GM11168 (cell line): ENCODE measurements around the gene TRPM2.

ENCODE experiments used
- in situ Hi-C: fragments of 300-500 bp; cut with MboI; formaldehyde crosslinking; loops from one replicate; pipeline ENCODE4 v1.12.0; 2022; ENCODE audit warnings: low sequenced_read_pairs; ENCODE audit not compliant: unreplicated experiment

TRPM2 gene

DNA sequence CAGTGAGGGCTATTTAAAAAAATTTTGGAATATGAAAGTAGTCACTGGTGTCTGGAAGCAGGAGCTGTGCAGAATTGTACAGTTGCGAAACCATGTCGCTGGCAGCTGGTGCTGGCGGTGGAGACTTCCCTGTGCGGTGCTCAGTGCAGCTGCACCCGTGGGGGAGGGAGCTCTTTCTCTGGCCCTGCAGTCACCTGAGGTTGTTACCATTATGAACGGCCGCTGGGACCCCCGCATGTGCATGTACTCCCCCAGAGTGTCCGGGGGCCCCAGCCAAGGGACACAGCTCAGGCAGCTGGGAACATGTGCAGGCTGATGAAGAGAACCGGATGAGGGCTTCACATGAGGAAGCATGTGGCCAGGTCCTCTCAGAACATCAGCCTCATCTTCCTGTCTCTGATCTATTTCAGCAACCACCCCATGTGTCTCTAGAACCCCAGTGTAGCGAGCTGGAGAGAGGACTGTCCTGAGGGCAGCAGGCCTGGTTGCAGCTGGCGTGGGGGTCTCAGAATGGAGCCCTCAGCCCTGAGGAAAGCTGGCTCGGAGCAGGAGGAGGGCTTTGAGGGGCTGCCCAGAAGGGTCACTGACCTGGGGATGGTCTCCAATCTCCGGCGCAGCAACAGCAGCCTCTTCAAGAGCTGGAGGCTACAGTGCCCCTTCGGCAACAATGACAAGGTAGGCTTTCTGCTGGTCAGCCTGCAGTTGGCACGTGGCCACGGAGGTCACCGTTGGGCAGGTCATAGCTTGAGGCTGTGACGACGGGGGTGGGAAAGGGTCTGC is at the start of gene TRPM2:
Gene TRPM2 (plus strand): TSS at position 431 of the 780 bp plus-strand sequence. CDS start 80 bp downstream, at position 511.
- in situ Hi-C loops: no loop called here

DNA sequence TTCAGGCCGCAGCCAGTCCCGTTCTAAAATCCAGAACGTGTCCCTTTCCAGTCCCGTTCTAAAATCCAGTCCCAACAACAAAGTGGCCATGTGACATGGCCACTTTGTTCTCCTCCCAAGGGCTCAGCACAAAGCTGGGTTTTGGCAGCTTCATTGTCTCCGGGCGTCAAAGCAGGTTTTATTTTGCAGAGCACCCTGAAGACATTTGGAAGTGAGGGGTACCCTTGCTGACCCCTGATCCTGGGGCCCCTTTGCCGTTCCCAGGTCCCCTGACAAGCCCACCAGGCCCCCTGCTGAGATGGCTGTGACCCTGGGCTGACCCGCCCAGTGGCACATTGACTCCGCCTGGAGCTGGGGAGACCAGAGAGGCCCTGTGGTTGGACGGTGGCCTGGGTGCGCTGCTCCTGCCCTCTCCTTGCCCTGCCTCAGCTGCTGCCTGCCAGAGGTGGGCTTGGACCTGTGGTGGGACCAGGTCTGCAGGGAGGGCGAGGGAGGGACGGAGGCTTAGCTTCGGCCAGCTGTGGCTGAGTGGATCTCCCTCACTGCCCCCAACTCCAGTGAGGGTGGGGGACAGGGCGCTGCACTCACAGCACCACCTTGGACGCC is 49.3 kb upstream of the TRPM2 start:
- in situ Hi-C loops: no loop called here

DNA sequence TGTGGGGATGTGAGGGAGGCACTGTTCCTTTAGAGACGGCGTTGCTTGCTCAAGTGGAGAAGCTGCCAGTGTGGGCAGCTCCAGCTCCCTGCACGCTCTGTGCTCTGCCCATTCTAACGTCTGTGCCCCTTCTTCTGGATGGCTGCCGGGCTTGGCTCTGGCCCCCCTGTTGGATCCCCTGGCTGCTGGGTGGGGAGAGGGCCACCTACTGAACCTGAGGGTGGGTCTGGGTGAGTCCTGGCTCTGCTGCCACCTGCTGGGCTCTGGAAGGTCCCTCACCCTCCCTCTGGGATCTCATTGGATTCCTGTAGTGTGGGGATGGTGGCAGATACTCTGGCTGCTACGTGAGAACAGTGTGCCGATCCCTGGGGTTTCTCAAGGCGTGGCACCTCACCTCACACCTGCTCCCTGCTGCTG is 48.5 kb upstream of the TRPM2 start:
- in situ Hi-C loops: no loop called here

DNA sequence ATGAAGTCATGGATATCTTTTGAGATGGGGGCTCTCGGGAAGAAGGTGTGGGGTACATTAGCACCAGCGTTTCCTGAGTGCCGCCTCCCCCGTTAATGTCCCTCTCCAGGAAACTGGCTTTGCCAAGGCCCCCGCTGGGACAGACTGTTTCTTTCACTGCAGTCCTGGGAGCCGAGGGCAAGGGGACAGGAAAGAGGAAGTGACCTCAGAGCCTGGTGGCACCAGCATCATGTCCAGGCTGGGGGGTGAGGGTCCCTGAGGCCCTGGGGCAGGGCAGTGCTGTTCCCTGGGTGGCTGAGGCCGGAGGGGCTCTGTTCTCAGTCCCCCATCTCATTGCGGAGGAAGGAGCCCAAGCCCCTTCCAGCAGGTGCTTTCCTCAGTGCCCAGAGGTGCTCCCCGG is 47.7 kb upstream of the TRPM2 start:
- in situ Hi-C loops: no loop called here

DNA sequence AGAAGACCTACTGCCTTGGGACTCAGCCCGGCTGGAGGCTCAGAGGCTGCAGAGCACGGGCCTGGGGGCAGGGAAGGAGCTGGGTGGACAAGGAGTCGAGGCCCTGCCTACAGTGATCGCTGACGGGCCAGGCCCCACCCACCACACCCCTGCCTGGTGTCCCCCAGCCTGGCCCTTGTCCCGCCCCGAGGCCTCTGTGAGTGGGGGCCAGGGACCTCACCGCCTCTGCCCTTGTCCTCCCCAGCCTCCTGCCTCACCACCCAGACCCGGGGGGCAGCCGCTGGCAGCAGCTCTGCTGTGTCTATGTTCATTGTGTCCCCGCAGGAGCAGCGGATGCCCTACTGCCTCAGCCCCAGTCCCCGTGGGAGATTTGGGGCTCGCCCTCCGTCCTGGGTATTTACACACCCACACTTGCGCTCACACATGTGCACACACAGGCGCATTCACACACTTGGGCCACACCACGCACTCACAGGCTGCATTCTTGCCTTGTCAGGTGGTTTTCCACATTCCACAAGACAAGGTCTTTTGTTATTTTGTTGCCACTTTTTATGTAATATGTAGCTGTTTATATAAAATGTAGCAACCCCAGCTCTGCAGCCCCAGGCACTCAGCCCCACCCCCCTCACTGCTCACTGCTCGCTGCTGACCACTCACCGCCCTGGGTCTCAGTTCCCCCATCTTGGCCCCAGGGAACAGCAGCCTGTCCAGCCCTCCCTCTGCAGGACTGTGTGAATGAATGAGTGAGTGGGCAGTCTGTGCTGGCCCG is 46.3 kb upstream of the TRPM2 start:
- in situ Hi-C loops: no loop called here

DNA sequence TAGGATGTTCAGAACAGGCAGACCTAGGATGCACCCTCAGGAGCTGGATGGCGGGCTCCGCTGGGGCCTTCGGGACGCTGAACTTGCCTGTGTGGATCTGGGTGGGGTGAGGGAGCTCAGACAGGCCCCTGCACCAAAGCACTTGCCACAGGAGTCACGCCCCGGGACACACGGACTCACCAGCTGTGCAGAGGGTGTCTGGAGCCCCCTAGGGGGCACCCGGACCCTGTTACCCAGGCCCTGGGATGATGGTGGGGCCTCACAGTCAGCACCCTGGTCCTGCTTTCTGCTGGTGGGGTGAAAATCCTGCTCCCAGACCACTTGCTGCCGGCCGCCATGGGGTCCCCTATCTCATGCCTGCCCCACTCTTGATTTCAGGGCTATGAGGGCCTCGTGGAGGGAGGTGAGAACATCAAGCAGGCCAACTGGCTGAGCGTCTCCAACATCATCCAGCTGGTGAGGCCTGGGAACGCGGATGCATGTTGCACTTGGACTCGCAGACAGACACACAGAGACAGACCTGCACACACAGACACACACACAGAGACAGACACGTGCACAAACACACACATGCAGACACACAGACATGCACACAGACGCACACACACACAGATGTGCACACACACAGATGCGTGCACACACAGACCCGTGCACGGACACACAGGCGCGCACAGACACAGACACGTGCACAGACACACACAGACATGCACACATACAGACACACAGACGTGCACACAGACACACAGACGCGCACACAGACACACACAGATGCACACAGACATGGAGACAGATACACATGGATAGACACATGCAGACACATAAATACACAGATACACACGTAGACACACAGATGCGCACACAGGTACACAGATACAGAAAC is 42.6 kb upstream of the TRPM2 start:
- in situ Hi-C loops: no loop called here

DNA sequence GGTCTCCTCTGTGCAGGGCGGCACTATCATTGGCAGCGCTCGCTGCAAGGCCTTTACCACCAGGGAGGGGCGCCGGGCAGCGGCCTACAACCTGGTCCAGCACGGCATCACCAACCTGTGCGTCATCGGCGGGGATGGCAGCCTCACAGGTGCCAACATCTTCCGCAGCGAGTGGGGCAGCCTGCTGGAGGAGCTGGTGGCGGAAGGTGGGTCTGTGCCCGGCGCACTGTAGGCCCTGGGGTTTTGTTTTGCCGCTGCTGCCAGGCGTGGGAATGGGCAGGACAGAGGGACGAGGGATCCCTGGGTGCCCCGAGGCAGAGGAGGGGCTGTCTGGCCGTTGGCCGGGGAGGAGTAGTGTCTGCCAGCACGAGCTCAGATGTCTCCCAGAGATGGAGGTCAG is 41.3 kb upstream of the TRPM2 start:
- in situ Hi-C loops: no loop called here

DNA sequence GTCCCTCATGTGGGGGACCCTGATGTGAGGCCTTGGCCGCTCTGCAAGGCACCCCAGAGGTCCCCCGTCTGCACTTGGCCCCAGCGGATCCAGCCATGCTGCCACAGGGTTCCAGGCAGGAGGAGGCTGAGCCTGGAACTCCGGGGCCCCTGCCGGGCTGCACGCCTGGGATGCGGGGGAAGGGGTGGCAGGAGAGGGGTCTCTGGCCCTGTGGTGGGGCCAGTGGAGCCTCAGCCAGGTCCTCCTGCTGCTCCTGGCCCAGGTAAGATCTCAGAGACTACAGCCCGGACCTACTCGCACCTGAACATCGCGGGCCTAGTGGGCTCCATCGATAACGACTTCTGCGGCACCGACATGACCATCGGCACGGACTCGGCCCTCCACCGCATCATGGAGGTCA is 40.7 kb upstream of the TRPM2 start:
- in situ Hi-C loops: no loop called here

DNA sequence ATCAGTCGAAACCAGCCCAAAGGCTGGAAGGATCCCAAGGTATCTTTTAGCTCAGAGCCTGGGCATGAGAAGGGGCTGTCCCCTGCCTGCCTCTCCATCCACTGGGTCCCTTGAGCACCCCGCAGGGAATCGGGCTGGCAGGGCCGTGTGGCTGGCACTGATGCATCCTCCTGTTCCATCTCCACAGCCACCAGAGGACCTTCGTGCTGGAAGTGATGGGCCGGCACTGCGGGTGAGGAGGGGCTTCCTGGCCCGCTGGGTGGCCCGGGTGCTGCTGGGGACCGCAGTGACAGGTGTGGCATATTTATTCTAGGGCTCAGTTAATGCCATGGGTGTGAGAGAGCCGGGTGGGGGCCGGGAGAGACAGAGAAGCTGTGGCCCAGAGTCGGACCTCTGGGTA is 40.0 kb upstream of the TRPM2 start:
- in situ Hi-C loops: no loop called here

DNA sequence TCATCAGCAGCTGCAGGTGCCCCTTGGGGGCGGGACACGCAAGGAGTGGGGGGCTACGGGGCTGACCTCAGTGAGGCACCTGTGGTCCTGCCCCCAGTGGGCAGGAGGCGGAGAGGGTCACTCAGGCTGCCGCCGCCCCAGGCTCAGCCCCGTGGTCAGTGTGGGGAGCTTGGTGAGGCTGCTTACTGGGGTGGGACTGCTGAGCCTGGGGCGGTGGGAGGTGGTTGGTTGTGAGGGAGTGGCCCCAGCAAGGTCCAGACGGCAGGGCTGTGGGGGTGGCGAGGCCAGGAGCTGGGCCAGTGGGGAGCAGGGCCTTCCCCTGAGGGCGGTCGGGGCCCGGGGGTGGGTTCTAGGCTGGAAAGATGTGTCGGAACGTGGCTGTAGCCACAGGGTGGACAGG is 39.3 kb upstream of the TRPM2 start:
- in situ Hi-C loops: no loop called here

DNA sequence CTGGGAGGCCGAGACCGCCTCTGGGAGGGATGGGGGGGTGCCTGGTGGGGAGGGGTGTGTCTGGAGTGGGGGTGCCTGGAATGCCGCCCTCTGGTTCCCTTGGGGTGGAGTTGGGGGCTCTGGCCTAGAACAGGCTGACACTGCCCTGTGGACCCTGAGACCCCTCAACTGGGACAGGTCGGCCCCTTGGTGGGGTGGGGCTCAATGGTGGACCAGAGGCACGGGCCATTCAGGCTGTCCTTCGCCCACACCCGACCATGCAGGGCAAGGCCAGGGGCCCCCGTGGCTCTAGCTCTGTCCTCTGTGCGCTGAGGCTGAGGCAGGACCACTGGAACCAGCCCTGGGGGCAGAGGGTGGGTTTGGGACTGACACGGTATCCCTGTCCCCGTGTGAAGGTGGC is 38.9 kb upstream of the TRPM2 start:
- in situ Hi-C loops: no loop called here

DNA sequence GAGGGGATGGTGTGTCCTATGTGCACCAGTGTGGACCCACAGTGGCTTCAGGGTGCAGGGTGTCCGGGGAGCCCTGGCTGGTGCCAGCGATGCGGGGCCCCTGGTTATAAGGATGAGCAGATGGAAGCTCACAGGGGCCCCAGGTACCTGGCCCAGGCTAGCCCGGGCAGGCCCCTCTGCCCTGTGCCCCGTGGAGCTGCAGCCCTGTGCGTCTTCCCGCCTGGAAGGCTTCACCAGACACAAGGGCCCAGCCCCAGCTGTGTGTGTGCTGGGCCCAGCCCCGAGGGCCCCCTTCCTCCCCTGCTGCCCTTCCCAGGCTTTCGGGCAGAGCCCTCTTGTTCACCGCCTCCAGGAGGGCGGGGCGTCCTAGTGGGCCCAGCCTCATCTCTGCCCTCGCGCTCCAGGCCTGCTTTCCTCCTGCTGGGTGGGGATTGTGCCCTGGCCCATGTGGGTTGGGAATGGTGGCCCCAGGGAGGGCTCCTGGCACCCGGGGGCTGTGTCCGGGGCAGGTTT is 37.7 kb upstream of the TRPM2 start:
- in situ Hi-C loops: no loop called here

DNA sequence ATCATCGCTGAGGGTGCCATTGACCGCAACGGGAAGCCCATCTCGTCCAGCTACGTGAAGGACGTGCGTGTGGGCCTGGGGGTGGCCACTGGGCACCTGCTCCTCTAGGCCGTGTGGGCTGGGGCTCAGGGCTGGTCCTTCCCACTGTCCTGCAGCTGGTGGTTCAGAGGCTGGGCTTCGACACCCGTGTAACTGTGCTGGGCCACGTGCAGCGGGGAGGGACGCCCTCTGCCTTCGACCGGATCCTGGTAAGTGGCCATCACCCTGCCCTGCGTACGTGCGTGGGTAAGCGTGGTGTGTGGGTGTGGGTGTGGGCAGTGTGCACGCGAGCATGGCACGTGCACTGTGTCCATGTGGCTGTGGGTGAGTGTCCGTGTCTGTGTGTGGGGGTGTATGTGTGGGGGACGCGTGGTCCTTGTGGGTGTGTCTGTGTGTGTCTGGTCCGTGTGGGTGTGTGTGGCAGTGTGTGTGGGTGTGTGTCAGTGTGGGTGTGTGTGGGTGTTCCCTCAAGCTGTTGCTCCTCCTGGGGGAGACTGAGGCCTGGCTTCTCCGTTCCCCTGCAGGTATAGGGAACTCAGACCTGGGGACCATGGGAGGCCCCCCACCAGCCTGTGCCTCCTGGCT is 37.0 kb upstream of the TRPM2 start:
- in situ Hi-C loops: no loop called here

DNA sequence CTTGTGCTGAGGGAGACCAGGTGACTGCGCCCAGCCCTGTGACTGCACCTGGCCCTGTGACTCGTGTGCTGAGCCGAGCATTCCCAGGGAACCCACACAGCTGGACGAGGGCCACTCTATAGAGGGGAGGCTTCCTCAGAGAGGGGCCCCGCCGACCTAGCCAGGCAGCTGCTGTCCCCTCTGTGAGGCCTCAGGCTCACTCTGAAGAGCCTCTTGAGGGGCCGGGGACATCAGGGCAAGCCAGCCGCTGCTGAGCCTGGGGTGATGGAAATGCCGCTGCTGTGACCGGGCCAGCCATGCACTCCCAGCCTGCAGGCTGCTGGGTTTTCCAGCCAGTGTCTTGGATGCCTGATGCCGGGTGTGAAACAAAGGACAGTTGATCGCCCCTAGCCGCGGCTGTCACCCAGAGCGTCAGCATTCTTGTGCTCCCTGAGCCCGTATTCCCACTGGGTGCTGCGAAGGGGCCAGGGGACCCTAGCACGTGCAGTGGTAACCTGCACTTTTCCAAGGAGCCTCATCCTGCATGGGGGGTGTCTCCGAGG is 36.1 kb upstream of the TRPM2 start:
- in situ Hi-C loops: no loop called here

DNA sequence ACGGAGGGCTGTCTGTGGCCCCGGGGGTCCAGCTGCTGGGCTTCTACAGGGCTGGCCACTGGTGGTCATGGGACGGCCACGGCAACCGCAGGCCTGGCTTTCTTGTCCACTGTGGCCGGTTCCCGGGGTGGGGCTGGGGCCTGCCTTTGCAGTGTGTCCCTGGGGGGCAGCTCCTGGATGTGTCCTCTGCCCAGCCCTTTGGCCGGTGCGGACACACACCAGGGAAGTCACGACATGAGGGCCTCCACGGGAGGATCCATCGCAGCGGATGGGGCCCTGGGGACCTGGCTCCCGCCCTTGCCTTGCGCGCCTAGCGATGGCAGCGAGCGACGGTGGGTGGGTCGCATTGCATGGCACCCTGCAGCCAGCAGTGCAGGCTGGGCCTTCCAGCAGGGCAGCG is 35.5 kb upstream of the TRPM2 start:
- in situ Hi-C loops: no loop called here

DNA sequence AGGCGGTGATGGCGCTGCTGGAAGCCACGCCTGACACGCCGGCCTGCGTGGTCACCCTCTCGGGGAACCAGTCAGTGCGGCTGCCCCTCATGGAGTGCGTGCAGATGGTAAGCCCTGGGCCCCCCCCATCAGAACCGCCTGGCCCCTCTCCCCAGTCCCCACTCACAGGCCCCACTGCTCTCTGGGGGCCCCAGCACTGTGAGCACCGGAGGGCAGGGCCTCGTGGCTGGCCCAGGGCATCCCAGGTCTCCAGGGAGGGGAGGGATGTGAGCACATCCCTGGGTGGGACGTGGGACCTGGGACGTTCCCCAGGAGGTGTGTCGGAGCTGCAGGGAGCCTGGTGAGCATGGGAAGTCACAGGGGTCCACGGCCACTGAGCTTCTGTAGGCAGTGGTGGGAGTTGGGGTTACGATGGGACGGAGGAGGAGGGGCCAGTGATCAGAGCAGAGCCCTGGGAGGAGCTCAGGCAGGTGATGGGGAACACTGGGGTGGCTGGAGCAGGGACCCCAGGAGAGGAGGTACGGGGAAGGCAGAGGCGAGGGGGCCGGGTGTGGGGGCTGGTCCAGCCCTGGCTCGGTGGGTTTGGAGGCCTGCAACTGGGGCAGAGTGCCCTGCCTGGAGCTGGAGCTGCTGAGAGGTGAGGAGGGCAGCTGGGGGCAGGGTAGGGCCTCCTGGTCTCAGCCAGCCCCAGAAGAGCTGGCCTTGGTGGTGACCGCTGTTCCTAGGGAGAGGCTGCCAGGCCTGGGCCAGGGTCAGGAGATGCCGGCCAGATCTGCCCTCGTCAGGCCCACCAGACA is 34.7 kb upstream of the TRPM2 start:
- in situ Hi-C loops: no loop called here

DNA sequence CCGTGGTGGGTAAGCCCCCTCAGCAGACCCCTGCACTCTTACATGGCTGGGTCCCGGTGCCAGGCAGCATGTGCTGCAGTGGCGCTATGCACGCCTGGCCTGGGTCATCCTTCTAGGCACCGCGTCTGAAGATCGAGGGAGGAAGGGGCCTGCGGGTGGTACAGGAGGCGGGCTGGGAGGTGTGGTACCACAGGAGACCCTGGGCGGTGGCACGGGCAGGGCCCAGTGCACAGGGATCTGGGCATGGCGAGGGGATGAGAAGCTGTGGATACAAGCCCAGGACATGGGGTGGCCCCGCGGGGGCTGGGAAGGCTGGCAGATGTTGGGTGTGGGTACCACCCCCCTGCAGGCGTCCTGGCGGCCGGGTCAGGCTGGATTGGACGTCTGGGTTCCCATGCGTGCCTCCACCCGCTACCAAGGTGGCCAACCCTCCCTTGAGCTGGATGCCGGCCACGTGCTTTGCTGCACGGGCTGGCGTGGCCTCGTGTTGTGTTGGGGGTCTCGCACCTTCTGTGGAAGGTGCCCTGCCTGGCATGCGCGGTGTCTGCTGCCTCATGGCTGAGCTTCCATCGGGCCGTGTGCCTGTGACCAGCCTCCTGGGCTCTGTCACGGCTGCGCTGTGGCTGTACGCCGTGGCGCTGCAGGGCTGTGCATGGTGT is 33.9 kb upstream of the TRPM2 start:
- in situ Hi-C loops: no loop called here

DNA sequence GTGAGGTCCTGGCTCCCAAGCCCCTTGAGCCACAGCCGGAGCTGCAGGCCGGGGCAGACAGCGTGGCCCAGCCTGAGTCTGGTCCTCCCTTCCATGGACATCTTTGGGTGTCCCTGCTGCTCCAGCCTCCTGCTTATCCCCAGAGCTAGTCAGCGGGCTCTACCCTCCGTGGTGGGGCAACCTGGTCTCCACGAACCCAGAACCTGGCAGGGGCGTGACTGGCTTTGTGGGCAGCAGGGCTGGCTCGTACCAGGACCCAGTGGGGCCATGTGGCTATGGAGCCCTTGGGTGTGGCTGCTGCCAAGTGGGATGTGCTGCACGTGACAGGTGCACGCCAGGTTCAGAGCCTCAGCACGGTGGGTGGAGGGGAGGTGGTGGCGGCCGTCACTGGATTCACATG is 32.6 kb upstream of the TRPM2 start:
- in situ Hi-C loops: no loop called here
